ENCODE measurements around the gene KREMEN1. TPM values are rescaled to one million over a fixed set of nuclear protein-coding genes. Genes with fewer than 3 reads are reported as not detected.
A peak's percentile ranks its signal among the peaks of the same experiment; 100 is the strongest.

The KREMEN1 gene
- total and polyA plus RNA-seq, 8 donors: 24.6 to 49.7 (median 33.6) TPM

- no peak for DNase-seq
- Histone ChIP-seq H3K4me3 (no peak overlapping the region), H3K4me1 (peaks cover 3 to 36% of the 10 kb centered on the region in 2 donors), H3K36me3 (no peaks in the 10 kb centered on the region), H3K27me3 (peaks cover 0 to 16% of the 10 kb centered on the region in 2 donors), H3K9me3 (no peaks in the 10 kb centered on the region), H3K27ac (no peak overlapping the region)
- TF ChIP-seq, protein P1, sequence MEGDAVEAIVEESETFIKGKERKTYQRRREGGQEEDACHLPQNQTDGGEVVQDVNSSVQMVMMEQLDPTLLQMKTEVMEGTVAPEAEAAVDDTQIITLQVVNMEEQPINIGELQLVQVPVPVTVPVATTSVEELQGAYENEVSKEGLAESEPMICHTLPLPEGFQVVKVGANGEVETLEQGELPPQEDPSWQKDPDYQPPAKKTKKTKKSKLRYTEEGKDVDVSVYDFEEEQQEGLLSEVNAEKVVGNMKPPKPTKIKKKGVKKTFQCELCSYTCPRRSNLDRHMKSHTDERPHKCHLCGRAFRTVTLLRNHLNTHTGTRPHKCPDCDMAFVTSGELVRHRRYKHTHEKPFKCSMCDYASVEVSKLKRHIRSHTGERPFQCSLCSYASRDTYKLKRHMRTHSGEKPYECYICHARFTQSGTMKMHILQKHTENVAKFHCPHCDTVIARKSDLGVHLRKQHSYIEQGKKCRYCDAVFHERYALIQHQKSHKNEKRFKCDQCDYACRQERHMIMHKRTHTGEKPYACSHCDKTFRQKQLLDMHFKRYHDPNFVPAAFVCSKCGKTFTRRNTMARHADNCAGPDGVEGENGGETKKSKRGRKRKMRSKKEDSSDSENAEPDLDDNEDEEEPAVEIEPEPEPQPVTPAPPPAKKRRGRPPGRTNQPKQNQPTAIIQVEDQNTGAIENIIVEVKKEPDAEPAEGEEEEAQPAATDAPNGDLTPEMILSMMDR (IDR thresholded peaks at IDR 0.05): no peak
- no peak for ATAC-seq
- intact Hi-C loops (cut with DNase I): no loop called here
Measured at GRCh38 chr22:29078869-29079207, 6.0 kb downstream of the KREMEN1 start.

DNA sequence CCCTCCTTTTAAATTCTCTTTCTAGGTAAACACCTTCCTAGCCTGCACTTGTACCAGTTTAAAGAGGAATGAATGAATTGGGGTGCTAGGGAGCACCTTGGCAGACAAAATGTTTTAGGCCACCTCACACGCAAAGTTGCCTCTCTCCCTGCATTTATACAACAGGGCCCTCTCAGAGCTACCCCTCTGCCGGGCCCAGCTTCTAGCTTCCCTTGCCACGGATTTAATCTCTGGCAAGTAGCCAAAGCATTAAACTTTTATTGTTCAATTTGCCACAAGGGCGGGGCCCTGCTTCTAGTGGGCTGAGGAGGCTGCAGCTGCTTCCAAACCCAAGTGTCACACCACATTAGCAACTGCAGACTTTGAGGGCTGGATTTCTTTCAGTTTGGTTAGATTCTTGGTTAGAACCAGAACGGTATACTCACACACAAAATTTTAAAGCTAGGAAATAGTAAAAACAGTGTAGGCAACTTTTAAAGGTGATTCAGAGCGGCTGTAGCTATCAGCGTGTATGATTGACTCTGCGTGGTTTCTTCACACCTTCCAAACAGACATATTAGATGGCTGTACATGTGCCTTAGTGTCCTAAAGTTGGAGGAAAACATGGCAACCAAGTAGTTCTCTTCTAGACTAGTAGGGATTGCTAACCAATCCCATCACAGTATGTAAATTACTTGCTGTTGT, 6.5 kb downstream of the KREMEN1 start:
- no peak overlapping the region for H3K4me3 ChIP-seq
- H3K4me1 ChIP-seq: peaks cover 3 to 36% of the 10 kb centered on the region in 2 donors
- H3K36me3 ChIP-seq: no peaks in the 10 kb centered on the region
- H3K27me3 ChIP-seq: peaks cover 0 to 11% of the 10 kb centered on the region in 2 donors
- TF ChIP-seq, protein P1 (IDR thresholded peaks at IDR 0.05): no peak
- ATAC-seq (no peak), DNase-seq (no peak)
- H3K9me3 ChIP-seq: no peaks in the 10 kb centered on the region
- intact Hi-C loops (cut with DNase I): no loop called here
- H3K27ac ChIP-seq: peak overlapping the region; percentile 3 to 7

DNA sequence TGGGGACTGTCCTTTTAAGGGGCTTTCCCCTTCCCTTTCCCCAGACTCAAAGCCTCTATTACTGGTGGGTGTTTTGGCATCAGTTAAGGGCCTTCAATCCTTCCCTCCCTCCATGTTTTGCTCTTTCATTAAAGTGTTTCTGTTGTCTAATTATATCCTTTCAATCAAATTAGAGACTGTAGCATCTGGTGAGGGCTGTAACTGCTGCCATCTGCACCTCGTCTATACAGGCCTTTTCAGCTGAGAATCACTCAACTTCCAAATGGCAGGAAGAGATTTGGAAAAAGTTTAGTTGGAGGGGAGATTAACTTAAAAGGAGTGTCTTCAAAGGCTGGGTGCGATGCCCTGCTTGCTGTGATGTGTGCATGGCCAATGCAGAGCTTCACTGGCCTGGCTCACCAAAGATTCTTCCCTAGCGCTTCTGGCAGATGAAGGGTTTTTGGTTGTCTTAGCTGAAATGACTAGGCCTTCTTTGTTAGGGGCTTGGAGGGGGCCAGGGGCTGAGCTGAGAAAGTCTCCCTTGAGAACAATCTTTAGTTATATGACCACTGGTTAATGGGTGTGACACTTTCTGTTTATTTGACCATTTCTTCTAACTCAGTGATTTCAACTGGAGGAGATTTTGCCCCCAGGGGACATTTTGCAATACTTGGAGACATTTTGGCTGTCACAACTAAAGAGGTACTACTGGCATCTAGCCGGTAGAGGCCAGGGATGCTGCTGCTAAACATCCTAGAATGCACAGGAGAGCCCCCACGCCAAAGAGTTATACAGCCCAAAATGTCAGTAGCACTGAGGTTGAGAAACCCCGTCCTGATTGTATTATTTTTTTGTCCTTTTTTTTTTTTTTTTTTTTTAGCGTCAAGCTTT, 7.5 kb downstream of the KREMEN1 start:
- H3K27ac ChIP-seq: peak overlapping the region; percentile 7 to 8
- H3K27me3 ChIP-seq: peaks cover 0 to 1% of the 10 kb centered on the region in 2 donors
- peaks cover 3 to 37% of the 10 kb centered on the region in 2 donors for H3K4me1 ChIP-seq
- DNase-seq: no peak
- intact Hi-C loops (cut with DNase I): no loop called here
- ATAC-seq: no peak
- H3K36me3 ChIP-seq: no peaks in the 10 kb centered on the region
- TF ChIP-seq, protein P1 (IDR thresholded peaks at IDR 0.05): no peak
- no peaks in the 10 kb centered on the region for H3K9me3 ChIP-seq
- H3K4me3 ChIP-seq: no peak overlapping the region

GRCh38 chr22:29081517-29082236, 8.8 kb downstream of the KREMEN1 start:
- DNase-seq: peak in 2 of 4 donors; percentile 81 to 86
- Histone ChIP-seq H3K9me3 (no peaks in the 10 kb centered on the region), H3K4me1 (peaks cover 3 to 45% of the 10 kb centered on the region in 2 donors), H3K4me3 (no peak overlapping the region), H3K36me3 (no peaks in the 10 kb centered on the region), H3K27me3 (no peaks in the 10 kb centered on the region), H3K27ac (peak overlapping the region in 1 of 2 donors; percentile 48)
- intact Hi-C loops (cut with DNase I): no loop called here
- TF ChIP-seq, protein P1 (IDR thresholded peaks at IDR 0.05): no peak
- ATAC-seq: peak; percentile 28
